HG03108 (cell line): Measurements from ENCODE around the gene EEF2.
"Not testable (repeated sequence)": the region's sequence is repeated elsewhere in the genome, so short reads cannot be mapped to it uniquely, and the experiment has no call there.

Experiments used
- ATAC-seq: cut with Tn5 transposase; IDR thresholded peaks from one replicate; pipeline ENCODE4 v1.9.1; 2021; ENCODE audit warnings: moderate library complexity; ENCODE audit not compliant: unreplicated experiment

Gene EEF2

DNA sequence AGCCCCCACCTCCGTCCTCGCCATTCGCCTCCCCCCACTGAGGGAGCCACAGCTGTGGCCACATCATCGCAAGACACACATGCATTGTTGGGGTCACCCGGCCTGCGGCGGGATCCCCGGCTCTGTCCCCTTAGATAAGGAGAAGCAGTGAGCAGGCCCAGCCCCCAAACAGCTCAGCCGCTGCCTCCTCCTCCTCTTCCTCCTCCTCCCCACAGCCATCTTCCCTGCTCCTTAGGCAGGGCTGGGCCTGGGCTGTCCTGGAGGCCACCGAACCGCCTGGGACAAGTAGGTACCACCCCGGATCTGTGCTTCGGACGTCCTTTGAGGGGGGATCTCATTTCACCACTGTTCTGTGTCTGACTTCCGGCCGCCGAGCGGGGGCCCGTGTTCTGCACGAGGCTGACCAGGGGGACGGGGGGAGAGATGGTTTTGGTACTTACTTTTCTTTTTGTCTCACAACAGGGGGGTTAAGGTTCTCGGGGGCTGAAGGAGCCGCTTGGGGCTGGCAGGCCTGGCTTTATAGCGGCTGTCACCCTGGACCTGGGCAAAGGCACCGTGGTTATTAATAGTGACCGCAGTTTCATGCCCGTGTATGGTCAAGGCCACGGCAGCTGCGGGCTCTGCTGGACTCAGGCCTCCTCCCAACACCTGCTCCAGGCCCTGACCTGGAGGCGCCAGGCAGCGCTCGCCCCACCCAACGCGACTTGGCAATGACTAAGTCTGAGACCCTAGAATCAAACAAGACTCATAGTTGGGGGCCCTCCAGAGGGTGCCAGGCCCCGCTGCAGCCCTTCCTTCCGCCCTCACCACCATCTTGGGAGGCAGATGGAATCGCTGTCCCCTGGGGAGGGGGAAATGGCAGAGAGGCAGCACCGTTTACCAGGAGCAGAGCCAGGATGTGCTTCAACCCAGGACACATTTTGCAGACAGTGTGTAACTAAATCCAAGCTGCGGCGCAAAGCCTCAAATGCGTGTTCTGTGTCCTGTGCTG is 34.1 kb downstream of the EEF2 start:
- no peak for ATAC-seq

DNA sequence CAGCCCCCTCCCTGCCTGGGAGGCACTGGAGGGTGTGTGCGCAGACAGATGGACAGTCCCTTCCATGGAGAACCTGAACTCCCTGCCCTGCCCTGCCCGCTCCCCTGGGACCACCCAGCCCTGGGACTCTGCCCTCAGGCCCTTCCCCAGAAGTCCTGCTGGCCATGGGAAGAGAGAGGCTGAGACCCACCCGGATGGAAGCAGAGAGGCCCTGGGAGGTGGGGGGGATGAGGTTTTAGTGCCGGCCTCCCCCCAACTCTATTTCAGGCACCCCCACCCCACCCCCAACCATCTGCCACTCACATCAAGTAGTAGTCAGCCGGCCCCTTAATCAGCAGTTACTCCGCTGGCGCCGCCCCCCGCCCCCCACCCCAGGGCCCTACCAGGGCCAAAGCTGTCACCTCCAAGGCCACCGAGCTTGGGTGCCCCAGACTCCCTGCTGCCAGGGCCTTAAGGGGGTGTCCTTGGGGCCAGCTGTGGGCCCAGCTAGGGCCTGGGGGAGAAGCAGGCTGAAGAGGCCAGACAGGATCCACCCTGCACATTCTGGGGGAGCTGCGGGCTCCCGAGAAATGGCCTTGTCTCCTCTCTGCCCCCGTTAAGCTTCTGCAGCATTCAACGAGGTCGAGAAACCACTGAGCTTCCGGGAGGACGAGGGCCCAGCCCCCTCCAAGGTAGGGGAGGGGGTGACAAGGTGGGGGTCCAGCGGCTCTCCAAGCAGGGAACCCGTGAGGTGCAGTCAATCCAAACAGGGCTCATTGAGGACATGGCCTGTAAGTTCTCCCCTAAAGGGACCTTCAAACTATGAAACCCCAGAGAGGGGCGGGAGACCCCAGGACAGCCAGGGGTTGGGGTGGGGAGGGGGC is 35.0 kb downstream of the EEF2 start:
- ATAC-seq = no peak

DNA sequence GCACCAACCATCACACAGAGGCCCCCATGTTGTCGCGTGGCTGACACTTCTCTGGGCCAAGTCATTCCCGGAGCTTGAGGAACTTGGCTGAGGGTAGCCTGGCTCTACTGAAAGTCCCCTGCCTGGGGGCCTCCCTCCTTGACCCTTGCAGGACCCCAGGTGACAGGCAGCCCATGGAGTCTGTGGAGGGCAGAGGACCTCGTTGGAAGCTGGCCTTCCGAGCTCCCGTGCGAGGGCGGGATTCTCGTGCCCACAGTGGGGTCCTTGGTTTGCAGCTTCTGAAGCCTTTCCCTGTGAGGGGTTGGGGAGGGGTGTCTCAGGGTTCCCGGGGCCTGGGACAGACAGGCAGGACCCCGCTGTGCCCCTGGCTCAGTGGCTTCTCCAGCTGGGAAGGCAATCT is 36.0 kb downstream of the EEF2 start:
- ATAC-seq = no peak

DNA sequence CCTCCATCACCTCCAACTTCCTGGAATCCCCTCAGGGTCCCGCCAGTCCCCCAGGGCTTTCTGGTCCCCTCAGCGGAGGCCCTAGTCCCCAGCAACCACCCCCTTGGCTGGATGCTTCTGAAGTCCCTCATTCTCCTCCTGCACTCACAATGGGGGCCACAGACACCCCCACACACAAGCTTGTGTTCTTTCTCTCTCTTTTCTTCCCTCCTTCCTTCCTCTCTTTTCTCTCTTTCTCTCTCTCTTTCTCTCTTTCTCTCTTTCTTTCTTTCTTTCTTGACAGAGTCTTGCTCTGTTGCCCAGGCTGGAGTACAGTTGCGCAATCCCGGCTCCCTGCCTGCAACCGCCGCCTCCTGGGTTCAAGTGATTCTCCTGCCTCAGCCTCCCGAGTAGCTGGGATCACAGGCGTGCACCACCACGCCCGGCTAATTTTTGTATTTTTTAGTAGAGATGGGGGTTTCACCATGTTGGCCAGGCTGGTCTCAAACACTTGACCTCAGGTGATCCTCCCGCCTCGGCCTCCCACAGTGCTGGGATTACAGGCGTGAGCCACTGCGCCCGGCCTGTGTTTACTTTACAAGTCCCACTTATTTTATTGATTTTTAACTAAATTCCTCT is 37.8 kb downstream of the EEF2 start:
- ATAC-seq = not testable (repeated sequence)

DNA sequence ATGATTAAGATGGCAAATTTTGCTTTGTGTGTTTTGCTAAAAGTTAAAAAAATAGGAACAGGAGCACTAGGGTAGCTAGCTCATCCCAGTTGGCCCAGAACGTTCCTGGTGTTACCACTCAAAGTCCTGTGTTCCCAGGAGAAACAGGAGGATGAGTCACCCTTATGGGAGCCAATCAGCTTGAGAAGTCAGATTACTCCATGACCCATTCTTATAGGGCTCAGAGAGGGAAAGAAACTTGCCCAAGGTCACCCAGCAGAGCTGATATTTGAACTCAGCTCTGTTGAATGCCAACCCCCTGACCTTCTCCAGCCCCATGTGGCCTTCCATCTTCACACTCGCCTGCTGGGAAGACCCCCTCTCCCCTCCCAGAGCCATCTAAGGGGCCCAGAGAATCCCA is 39.4 kb downstream of the EEF2 start:
- no peak for ATAC-seq

DNA sequence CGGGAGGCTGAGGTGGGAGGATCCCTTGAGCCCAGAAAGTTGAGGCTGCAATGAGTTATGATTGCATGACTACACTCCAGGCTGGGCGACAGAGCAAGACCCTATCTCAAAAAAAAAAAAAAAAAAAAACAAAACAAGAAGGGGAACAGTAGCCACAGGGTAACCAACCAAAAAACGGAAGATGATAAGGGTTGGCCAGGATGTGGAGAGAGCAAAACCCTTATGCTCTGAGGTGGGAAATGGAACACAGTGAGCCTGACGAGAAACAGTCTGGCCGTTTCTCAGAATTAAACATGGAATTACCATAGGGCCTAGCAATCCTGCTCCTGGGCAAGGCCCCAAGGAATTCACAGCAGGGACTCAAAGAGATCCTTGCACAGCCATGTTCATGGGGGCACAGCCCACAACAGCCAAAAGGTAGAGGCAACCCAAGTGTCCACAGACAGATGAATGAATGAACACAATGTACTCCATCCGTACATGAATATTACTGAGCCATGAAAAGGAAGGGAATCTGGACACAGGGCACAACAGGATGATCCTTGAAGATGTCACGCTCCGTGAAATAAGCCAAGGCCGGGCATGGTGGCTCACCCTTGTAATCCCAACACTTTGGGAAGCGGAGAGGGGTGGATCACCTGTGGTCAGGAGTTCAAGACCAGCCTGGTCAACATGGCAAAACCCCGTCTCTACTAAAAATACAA is 41.1 kb downstream of the EEF2 start:
- ATAC-seq = no peak

DNA sequence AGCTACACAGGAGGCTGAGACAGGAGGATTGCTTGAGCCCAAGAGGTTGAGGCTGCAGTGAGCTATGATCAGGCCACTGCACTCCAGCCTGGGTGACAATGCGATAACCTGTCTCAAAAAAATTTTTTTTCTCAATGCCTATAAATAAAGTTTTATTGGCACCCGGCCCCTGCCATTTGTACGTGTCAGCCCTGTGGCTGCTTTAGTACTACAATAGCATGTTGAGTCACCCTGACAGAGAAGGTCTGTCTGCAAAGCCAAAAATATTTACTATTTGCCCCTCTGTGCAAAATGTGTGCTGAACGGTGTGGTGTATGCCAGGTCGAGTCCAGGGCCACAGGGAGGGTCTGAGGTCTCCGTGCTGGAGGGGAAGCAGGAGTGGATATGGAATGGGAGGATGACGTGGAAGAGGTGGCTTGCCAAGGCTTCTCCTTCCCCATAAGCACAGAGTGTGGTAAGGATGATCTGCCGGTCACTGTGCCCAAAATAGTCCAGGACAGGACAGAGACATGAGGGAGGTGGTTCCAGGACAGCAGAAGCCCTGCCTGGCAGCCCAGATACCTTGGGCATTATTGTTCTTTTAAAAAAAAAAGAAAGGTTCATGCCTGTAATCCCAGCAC is 42.4 kb downstream of the EEF2 start:
- ATAC-seq = no peak

DNA sequence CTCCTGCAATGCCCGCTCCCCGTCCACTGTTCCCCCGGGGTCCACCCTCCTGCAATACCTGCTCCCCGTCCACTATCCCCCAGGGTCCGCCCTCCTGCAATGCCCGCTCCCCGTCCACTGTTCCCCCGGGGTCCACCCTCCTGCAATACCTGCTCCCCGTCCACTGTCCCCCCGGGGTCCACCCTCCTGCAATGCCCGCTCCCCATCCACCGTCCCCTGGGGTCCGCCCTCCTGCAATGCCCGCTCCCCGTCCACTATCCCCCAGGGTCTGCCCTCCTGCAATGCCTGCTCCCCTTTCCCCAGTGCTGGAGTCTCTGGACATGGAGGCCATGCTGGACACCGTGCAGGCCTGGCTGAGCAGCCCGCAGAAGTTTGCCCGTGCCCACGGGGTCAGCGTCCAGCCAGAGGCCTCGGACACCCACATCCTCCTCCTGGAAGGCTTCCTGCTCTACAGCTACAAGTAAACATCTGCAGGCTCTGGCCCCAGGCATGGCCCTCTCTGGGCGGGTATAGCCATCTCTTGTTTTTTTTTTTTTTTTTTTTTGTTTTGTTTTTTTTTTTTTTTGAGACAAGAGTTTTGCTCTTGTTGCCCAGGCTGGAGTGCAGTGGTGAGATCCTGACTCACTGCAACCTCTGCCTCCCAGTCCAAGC is 46.8 kb downstream of the EEF2 start:
- not testable (repeated sequence) for ATAC-seq

DNA sequence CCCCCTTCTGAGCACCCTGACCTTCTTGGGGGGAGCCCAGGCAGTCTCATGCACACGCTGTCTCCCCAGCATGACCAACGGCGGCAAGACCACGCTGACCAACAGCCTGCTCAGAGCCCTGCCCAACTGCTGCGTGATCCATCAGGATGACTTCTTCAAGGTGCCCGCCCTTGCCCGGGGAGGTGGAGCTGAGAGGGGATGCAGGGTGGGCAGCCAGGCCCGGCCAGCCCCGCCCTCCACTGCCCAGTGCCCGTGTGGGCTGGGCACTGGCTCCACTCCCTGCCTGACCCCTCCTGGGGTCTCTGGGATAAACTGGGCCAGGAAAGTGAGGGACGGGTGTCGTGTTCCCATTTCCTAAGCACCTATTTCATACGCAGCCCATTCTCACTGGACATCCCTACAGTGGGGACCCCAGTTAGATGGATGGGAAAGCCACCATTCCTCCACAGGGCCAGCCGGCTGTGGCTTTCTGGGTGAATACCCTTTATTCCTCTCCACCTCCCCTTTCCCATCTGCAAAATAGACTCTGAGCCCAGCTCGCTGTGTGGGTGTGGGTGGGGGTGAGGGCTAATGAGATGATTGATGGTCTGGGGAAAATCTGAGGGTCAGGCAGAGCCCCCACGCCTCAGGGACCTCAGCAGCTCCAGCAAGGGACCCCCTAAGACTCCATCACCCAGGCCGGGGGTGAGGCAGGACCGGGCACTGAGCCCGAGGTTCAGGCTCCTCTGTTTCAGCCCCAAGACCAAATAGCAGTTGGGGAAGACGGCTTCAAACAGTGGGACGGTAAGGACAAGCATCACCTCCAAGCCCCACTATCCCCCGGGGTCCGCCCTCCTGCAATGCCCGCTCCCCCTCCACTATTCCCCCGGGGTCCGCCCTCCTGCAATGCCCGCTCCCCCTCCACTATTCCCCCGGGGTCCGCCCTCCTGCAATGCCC is 48.5 kb downstream of the EEF2 start:
- no peak for ATAC-seq

DNA sequence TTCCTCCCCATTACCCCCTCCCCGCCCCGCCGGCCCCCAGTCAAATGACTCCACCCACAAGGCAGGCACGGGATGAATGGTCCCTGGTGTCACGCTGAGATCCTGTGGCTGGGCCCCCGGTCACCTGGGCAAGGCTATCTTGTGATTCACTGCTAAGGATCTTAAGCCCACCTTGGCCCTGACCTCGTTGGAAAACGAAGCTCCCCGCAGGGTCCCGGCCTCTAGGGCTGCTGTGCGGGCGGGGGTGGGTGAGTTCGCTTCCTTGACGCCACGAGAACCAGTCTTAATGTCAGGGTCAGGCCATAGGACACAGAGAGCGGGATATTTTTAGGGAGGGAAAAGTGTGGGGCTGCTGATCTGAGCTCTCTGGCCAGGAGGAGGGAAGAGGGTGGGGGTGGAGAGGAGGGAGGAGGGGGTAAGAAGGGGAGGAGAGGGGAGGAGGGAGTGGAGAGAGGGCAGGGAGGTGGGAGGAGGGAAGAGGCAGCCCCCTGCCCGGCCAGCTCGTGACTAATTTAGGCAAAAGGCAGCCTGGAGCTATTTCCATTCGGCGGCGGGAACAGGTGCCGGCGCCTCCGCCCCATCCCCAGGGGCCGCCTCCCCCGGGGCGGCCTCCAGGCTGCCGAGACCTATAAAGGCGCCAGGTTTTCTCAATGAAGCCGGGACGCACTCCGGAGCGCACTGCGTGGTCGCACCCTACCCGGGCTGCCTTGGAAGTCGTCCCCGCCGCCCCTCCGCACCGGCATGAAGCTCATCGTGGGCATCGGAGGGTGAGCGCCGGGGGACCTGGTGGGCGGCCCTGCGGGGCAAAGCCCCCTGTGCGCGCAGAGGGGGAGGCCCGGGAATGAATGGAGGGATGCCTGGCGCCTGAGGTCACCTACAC is 52.1 kb downstream of the EEF2 start, which contains the start of gene NMRK2:
NMRK2 (plus strand) TSS at position 139 of the 880 bp plus-strand sequence; CDS start at position 742, 603 bp downstream.
- no peak for ATAC-seq

DNA sequence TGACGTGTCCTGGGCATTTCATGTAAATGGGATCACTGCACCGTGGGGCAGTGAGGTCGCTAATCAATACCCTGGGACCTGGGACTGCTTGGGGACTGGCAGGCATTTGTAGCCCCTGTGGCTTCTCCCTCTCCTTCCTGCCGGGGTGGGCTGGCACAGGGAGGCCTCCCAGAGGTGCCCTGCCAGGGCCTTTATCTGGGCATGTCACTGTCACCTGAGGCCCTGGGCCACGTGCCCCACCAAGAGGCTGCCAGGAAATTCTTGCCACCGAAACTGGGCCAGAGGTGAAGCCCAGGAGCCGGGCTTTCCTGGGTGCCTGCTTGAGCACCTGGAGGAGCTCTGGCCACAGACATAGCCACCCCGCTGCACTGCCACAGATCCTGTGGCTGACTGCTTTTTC is 54.2 kb downstream of the EEF2 start:
- ATAC-seq = no peak
